ENCODE data around the gene MEFV. TPM values are rescaled to one million over a fixed set of nuclear protein-coding genes. Genes with fewer than 3 reads are reported as not detected.

The MEFV gene
- total RNA-seq, 1 donor from 2014 or later: 13.5 TPM

- DNase-seq (no peak), ATAC-seq (peak in 1 of 2 donors; percentile 50)
- intact Hi-C loops (cut with DNase I): no loop called here
- no peaks in the 10 kb centered on the region for H3K27me3 ChIP-seq (ENCODE audit: low read depth)
- H3K9me3 ChIP-seq: no peaks in the 10 kb centered on the region
- no peak overlapping the region for H3K27ac ChIP-seq
- H3K4me1 ChIP-seq: no peaks in the 10 kb centered on the region
- H3K4me3 ChIP-seq: no peak overlapping the region
- H3K36me3 ChIP-seq: peaks cover 3% of the 10 kb centered on the region
- no peak for TF ChIP-seq CTCF (IDR thresholded peaks at IDR 0.05)
Measured at GRCh38 chr16:3242709-3243108, 13.7 kb downstream of the MEFV start.

GRCh38 chr16:3241761-3242160 lies 14.7 kb downstream of the MEFV start:
- H3K9me3 ChIP-seq: no peaks in the 10 kb centered on the region
- intact Hi-C loops (cut with DNase I): no loop called here
- no peak overlapping the region for H3K27ac ChIP-seq
- H3K36me3 ChIP-seq: peaks cover 3% of the 10 kb centered on the region
- H3K4me1 ChIP-seq: no peaks in the 10 kb centered on the region
- DNase-seq (no peak), ATAC-seq (no peak)
- no peak overlapping the region for H3K4me3 ChIP-seq
- H3K27me3 ChIP-seq (ENCODE audit: low read depth): no peaks in the 10 kb centered on the region
- no peak for TF ChIP-seq CTCF (IDR thresholded peaks at IDR 0.05)

GRCh38 chr16:3235856-3236669 lies 20.4 kb downstream of the MEFV start:
- DNase-seq (peak; percentile 85), ATAC-seq (peak in 1 of 2 donors; percentile 12)
- H3K4me1 ChIP-seq: peaks cover 19% of the 10 kb centered on the region
- H3K27ac ChIP-seq: no peak overlapping the region
- H3K9me3 ChIP-seq: no peaks in the 10 kb centered on the region
- H3K27me3 ChIP-seq (ENCODE audit: low read depth): no peaks in the 10 kb centered on the region
- H3K36me3 ChIP-seq: peaks cover 23% of the 10 kb centered on the region
- H3K4me3 ChIP-seq: no peak overlapping the region
- intact Hi-C loops (cut with DNase I): no loop called here
- TF ChIP-seq CTCF (IDR thresholded peaks at IDR 0.05): no peak

GRCh38 chr16:3234857-3235561 lies 21.4 kb downstream of the MEFV start, which contains the start of gene ZNF200:
Gene ZNF200, minus strand, starts transcription at chr16:3235158. Its CDS starts 1,403 bp downstream, at chr16:3233755.
- intact Hi-C loops (cut with DNase I): no loop called here
- peak; percentile 98 for DNase-seq
- peaks cover 33% of the 10 kb centered on the region for H3K36me3 ChIP-seq
- TF ChIP-seq CTCF (IDR thresholded peaks at IDR 0.05): no peak
- ATAC-seq: peak; percentile 98 to 100
- peaks cover 4% of the 10 kb centered on the region for H3K9me3 ChIP-seq
- H3K4me1 ChIP-seq: peaks cover 19% of the 10 kb centered on the region
- H3K27me3 ChIP-seq (ENCODE audit: low read depth): no peaks in the 10 kb centered on the region
- peak within 1 kb of the TSS; percentile 95 for H3K27ac ChIP-seq
- H3K4me3 ChIP-seq: peak within 1 kb of the TSS; percentile 100

GRCh38 chr16:3234543-3234856 lies 21.9 kb downstream of the MEFV start:
- no peaks in the 10 kb centered on the region for H3K27me3 ChIP-seq (ENCODE audit: low read depth)
- intact Hi-C loops (cut with DNase I): no loop called here
- H3K36me3 ChIP-seq: peaks cover 38% of the 10 kb centered on the region
- peaks cover 9% of the 10 kb centered on the region for H3K9me3 ChIP-seq
- ATAC-seq: no peak
- TF ChIP-seq CTCF (IDR thresholded peaks at IDR 0.05): no peak
- H3K27ac ChIP-seq: peak overlapping the region; percentile 95
- H3K4me3 ChIP-seq: peak overlapping the region; percentile 100
- DNase-seq: no peak
- H3K4me1 ChIP-seq: peaks cover 19% of the 10 kb centered on the region
